ENCODE data around the gene UBE3C.

DNA sequence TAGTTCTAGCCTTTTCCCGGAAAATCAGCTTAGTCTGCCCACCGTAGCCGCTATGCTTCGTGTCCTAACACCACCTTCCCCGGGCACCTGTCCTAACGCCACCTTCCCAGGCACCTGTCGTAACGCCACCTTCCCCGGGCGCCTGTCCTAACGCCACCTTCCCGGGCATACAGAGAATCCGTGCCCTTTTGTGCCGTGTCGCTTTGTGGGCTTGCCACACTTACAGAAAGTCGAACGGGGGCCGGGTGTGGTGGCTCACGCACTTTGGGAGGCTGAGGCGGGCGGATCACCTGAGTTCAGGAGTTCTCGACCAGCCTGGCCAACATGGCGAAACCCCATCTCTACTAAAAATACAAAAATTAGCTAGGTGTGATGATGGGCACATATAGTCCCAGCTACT, 124.4 kb downstream of the UBE3C start:
- TF ChIP-seq, protein P1, sequence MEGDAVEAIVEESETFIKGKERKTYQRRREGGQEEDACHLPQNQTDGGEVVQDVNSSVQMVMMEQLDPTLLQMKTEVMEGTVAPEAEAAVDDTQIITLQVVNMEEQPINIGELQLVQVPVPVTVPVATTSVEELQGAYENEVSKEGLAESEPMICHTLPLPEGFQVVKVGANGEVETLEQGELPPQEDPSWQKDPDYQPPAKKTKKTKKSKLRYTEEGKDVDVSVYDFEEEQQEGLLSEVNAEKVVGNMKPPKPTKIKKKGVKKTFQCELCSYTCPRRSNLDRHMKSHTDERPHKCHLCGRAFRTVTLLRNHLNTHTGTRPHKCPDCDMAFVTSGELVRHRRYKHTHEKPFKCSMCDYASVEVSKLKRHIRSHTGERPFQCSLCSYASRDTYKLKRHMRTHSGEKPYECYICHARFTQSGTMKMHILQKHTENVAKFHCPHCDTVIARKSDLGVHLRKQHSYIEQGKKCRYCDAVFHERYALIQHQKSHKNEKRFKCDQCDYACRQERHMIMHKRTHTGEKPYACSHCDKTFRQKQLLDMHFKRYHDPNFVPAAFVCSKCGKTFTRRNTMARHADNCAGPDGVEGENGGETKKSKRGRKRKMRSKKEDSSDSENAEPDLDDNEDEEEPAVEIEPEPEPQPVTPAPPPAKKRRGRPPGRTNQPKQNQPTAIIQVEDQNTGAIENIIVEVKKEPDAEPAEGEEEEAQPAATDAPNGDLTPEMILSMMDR (IDR thresholded peaks at IDR 0.05; ENCODE audit: low read depth, low read length): no peak
- TF ChIP-seq POLR2A (IDR thresholded peaks at IDR 0.05; ENCODE audit: extremely low read depth, insufficient read length): no peak
- TF ChIP-seq, protein P2, sequence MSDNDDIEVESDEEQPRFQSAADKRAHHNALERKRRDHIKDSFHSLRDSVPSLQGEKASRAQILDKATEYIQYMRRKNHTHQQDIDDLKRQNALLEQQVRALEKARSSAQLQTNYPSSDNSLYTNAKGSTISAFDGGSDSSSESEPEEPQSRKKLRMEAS (IDR thresholded peaks at IDR 0.05; ENCODE audit: low read depth, low read length): no peak
